Osteocyte (in vitro differentiated cells): Measurements from ENCODE around the gene GNB5. TPM values are rescaled to one million over a fixed set of nuclear protein-coding genes. Genes with fewer than 3 reads are reported as not detected.

ENCODE experiments used
- DNase-seq: peaks from one replicate; pipeline ENCODE4 v3.0.0; 2021; ENCODE audit warnings: mixed read lengths; ENCODE audit not compliant: unreplicated experiment; ENCODE audit errors: extremely low spot score
- H3K27ac Mint-ChIP-seq: one replicate; pipeline ENCODE4 v1.8.0; 2021; ENCODE audit warnings: mild to moderate bottlenecking, mixed read lengths; ENCODE audit not compliant: unreplicated experiment
- H3K27me3 Mint-ChIP-seq: one replicate; pipeline ENCODE4 v1.8.0; 2021; ENCODE audit warnings: mixed read lengths; ENCODE audit not compliant: unreplicated experiment
- H3K36me3 Mint-ChIP-seq: one replicate; pipeline ENCODE4 v1.8.0; 2021; ENCODE audit warnings: mixed read lengths; ENCODE audit not compliant: unreplicated experiment
- H3K4me1 Mint-ChIP-seq: one replicate; pipeline ENCODE4 v1.8.0; 2021; ENCODE audit warnings: mixed read lengths; ENCODE audit not compliant: unreplicated experiment
- H3K4me3 Mint-ChIP-seq: one replicate; pipeline ENCODE4 v1.8.0; 2021; ENCODE audit warnings: mild to moderate bottlenecking, moderate library complexity, mixed read lengths; ENCODE audit not compliant: unreplicated experiment
- H3K9me3 Mint-ChIP-seq: one replicate; pipeline ENCODE4 v1.8.0; 2021; ENCODE audit warnings: mixed read lengths; ENCODE audit not compliant: unreplicated experiment
- total RNA-seq: library from RNA; stranded (reverse); gene quantifications from 2 replicates; pipeline ENCODE4 v1.2.1, GENCODE V29; 2021
- TF ChIP-seq, protein P1 (sequence below): fragments of 200-600 bp; sonication (generic); IDR thresholded peaks from 2 replicates; pipeline ENCODE4 v1.5.0; 2021; ENCODE audit warnings: antibody characterized with exemption, mild to moderate bottlenecking, moderate library complexity

GNB5 gene
- total RNA-seq, 1 donor from 2014 or later: 34.0 TPM

DNA sequence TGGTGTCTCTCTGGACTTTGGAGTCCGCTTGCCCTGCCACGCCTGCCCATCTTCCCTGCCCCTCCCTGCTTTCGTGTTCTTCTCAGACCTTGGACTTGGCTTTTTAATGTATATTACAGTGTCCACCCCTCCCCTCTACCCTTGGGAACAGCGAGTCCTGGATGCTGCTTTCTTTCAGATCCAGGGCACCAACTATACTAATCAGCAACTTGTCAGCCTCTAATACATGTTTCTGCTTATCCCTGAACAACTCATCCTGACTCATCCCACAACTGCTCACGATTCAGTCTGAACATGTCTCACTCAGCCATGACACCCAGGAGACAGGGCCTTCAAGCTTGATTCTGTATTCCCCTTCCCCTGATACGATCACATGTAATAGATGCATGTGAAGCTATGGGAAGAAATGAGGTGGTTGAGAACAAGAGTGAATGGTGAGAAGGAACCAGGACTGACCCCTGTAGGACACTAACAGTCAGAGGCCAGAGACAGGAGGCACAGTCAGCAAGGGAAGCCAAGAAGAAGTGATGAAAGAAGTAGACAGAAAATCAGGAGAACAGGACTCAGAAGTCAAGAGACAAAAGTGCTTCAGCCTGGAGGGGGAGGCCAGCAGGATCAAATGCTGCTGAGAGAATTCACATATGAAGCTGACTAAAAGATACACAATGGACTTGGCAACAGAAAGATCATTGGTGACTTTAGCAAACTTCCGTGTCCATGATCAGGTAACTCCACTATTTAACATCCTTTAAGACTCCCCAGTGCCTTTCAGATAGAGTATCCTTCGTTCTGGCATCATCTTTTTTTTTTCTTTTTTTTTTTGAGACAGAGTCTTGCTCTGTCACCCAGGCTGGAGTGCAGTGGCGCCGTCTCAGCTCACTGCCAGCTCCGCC is 114.1 kb downstream of the GNB5 start:
- Mint-ChIP-seq H3K36me3 (no peaks in the 10 kb centered on the region), H3K4me1 (peaks cover 9% of the 10 kb centered on the region), H3K9me3 (no peaks in the 10 kb centered on the region), H3K27ac (peak overlapping the region; percentile 11), H3K27me3 (no peaks in the 10 kb centered on the region), H3K4me3 (no peak overlapping the region)
- DNase-seq: no peak
- TF ChIP-seq, protein P1, sequence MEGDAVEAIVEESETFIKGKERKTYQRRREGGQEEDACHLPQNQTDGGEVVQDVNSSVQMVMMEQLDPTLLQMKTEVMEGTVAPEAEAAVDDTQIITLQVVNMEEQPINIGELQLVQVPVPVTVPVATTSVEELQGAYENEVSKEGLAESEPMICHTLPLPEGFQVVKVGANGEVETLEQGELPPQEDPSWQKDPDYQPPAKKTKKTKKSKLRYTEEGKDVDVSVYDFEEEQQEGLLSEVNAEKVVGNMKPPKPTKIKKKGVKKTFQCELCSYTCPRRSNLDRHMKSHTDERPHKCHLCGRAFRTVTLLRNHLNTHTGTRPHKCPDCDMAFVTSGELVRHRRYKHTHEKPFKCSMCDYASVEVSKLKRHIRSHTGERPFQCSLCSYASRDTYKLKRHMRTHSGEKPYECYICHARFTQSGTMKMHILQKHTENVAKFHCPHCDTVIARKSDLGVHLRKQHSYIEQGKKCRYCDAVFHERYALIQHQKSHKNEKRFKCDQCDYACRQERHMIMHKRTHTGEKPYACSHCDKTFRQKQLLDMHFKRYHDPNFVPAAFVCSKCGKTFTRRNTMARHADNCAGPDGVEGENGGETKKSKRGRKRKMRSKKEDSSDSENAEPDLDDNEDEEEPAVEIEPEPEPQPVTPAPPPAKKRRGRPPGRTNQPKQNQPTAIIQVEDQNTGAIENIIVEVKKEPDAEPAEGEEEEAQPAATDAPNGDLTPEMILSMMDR: no peak

DNA sequence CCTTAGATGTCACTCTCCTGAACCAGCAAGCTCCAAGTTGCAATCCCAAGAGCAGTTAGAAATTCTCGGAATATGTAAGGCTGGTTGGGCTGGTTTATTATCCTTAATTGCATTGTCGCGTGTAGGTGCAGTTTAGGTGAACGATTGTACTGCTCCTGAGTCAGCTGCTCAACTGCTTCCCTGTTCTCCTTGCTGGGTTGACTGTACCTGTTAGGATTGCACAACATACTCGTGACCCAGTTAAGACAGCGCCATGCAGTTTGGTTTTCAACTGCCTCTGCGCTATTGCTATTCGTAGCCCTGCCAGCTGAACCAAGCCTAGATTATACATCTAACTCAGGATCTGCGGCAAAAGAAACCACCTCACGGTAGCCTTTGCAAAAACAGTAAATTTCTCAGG is 119.6 kb downstream of the GNB5 start:
- Mint-ChIP-seq H3K27ac (no peak overlapping the region), H3K9me3 (no peaks in the 10 kb centered on the region), H3K36me3 (peaks cover 5% of the 10 kb centered on the region), H3K4me1 (peaks cover under 1% of the 10 kb centered on the region), H3K4me3 (no peak overlapping the region), H3K27me3 (no peaks in the 10 kb centered on the region)
- TF ChIP-seq, protein P1: no peak
- no peak for DNase-seq

DNA sequence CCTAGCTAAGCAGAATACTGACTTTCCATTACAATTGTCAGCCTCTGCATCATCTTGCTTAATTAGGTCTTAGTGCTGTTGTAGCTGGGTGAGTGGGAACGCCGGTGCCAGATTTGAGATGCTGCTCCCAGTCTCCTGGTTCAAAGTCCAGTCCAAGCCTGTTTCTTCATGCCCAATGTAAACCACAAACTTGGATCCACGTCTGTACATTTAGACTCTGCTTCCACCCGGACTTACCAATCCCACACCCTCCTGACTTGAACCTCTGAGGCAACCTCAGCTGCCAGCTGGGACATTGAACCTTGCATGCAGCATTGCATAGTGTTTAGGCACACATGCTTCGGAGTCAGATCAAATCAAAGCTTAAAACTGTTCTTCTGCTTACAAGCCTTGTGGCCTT is 121.6 kb downstream of the GNB5 start:
- Mint-ChIP-seq H3K27me3 (no peaks in the 10 kb centered on the region), H3K27ac (no peak overlapping the region)

DNA sequence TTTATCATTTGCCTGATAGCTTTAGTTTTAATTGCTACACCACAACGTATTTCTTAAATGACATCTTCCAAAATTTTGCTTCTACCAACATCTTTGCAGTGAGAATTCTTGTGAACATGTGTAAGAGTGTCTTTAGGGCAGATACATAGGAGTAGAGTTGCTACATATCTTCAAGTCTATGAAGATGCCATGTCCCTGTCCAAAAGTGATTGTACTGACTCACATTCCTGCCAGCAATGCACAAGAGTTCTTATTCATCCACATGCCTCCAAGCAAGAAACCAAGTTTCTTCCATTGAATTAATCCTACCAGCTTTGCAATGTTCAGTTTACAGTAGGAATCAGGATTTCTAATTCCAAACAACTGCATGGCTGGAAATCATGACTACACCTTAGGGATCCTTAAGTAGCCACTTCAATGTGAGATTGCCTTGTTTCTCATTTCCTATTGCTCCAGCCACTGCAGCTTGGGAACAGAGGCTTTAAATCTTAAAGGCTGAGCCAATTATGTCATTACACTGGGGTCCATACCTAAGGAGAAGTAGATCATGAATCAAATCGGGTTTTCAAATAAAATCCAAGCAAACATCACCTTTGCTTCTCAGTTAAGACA is 123.1 kb downstream of the GNB5 start:
- Mint-ChIP-seq H3K27me3 (no peaks in the 10 kb centered on the region), H3K4me3 (no peak overlapping the region), H3K36me3 (peaks cover 32% of the 10 kb centered on the region), H3K4me1 (no peaks in the 10 kb centered on the region), H3K9me3 (no peaks in the 10 kb centered on the region), H3K27ac (no peak overlapping the region)
- TF ChIP-seq, protein P1: no peak
- DNase-seq: no peak

More for the DNA sequence above, 121.6 kb downstream of the GNB5 start:
- TF ChIP-seq, protein P1: no peak
- no peak for DNase-seq
- Mint-ChIP-seq H3K4me3 (no peak overlapping the region), H3K4me1 (no peaks in the 10 kb centered on the region), H3K36me3 (peaks cover 17% of the 10 kb centered on the region), H3K9me3 (no peaks in the 10 kb centered on the region)

DNA sequence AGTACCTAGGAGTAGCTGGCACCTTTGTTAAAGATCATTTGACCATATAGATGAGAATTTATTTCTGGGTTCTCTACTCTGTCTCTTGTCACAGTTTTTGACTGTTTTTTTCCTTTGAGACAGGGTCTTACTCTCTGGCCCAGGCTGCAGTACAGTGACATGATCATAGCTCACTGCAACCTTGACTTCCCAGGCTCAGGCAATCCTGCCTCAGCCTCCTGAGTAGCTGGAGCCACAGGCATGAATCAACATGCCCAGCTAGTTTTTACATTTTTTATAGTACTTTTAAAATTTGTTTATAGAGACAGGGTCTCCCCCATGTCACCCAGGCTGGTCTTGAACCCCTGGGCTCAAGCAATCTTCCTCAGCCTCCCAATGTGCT is 123.7 kb downstream of the GNB5 start:
- Mint-ChIP-seq H3K27ac (no peak overlapping the region), H3K4me3 (no peak overlapping the region), H3K36me3 (peaks cover 37% of the 10 kb centered on the region), H3K9me3 (no peaks in the 10 kb centered on the region), H3K27me3 (no peaks in the 10 kb centered on the region), H3K4me1 (no peaks in the 10 kb centered on the region)
- no peak for DNase-seq
- TF ChIP-seq, protein P1: no peak
